NB4 (cell line): ENCODE measurements around the gene ATG16L1.

Experiments used
- MAX ChIP-seq: IDR thresholded peaks from 2 replicates; pipeline ENCODE4 v1.6.1; 2011; ENCODE audit warnings: low read depth, low read length
- MYC ChIP-seq: IDR thresholded peaks from 2 replicates; pipeline ENCODE4 v1.6.1; 2011; ENCODE audit warnings: low read depth, low read length
- POLR2A ChIP-seq: IDR thresholded peaks from 2 replicates; pipeline ENCODE4 v1.6.1; 2011; ENCODE audit warnings: mild to moderate bottlenecking; ENCODE audit not compliant: insufficient read length; ENCODE audit errors: extremely low read depth
- TF ChIP-seq, protein P1 (sequence below): IDR thresholded peaks from one replicate; pipeline ENCODE4 v1.5.1; 2012; ENCODE audit warnings: low read depth, low read length

- TF ChIP-seq, protein P1, sequence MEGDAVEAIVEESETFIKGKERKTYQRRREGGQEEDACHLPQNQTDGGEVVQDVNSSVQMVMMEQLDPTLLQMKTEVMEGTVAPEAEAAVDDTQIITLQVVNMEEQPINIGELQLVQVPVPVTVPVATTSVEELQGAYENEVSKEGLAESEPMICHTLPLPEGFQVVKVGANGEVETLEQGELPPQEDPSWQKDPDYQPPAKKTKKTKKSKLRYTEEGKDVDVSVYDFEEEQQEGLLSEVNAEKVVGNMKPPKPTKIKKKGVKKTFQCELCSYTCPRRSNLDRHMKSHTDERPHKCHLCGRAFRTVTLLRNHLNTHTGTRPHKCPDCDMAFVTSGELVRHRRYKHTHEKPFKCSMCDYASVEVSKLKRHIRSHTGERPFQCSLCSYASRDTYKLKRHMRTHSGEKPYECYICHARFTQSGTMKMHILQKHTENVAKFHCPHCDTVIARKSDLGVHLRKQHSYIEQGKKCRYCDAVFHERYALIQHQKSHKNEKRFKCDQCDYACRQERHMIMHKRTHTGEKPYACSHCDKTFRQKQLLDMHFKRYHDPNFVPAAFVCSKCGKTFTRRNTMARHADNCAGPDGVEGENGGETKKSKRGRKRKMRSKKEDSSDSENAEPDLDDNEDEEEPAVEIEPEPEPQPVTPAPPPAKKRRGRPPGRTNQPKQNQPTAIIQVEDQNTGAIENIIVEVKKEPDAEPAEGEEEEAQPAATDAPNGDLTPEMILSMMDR: no peak
- TF ChIP-seq POLR2A (no peak), MAX (no peak), MYC (no peak)
Measured at GRCh38 chr2:233329489-233330135, 78.1 kb downstream of the ATG16L1 start.
